GM18508 (cell line): ENCODE results near the gene TNNC1.

Experiments used
- ATAC-seq: cut with Tn5 transposase; IDR thresholded peaks from one replicate; pipeline ENCODE4 v1.9.1; 2021; ENCODE audit warnings: moderate number of reproducible peaks; ENCODE audit not compliant: insufficient read depth, unreplicated experiment

Gene TNNC1

DNA sequence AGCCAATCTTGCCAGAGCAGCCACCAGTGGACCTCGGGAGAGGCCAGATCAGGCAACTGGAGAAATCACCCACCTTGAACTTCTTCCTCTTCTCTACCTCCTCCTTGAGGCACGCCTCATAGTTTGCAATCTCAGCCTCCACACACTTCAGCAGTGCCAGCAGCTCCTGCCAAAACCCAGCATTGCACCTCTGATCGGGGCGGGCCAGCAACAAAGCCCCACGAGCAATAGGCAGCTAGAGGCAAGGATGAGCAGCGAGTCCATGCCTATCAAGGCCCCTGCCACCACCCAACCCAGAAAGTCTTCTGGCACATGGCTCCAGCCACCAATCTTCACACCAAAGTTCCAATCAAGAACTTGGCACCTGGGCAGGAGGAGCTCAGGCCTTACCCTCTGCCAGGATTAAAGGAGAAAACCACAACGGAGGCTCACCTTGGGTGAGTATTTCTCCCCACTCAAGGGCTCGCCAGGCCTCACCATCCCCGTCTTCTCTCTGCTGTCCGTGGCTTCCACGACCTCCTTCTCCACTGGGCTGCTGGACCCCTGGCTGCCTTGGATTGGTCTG lies 51.1 kb downstream of the TNNC1 start:
- no peak for ATAC-seq

GRCh38 chr3:52402101-52402521 lies 51.7 kb downstream of the TNNC1 start:
- ATAC-seq, result no peak

- ATAC-seq, result no peak
Measured at GRCh38 chr3:52401551-52401950, 52.3 kb downstream of the TNNC1 start.
